ENCODE data around the gene MSL2.
"Not testable (repeated sequence)": the region's sequence is repeated elsewhere in the genome, so short reads cannot be mapped to it uniquely, and the experiment has no call there.

Gene MSL2, protein sequence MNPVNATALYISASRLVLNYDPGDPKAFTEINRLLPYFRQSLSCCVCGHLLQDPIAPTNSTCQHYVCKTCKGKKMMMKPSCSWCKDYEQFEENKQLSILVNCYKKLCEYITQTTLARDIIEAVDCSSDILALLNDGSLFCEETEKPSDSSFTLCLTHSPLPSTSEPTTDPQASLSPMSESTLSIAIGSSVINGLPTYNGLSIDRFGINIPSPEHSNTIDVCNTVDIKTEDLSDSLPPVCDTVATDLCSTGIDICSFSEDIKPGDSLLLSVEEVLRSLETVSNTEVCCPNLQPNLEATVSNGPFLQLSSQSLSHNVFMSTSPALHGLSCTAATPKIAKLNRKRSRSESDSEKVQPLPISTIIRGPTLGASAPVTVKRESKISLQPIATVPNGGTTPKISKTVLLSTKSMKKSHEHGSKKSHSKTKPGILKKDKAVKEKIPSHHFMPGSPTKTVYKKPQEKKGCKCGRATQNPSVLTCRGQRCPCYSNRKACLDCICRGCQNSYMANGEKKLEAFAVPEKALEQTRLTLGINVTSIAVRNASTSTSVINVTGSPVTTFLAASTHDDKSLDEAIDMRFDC

DNA sequence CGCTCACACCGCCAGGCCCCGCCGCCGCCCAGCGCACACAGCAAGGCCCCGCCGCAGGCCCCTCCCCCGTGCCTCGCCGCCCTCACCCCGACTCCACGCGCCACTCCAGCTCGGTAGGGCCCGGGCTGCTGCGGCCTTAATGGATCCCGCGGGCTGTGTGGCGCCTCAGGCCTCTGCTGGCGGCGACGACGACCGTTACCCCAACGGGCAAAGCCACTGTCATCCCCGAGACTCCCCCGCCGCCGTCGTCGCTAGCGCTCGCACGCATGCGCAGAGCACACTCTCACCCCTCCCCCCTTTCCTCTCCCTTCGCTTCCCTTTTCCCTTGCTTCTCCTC lies at the start of gene MSL2:
Gene MSL2, minus strand, starts transcription at position 272 of the 337 bp plus-strand sequence. CDS start 1,222 bp downstream, outside the sequence.
- no peak for DNase-seq (ENCODE audit: low spot score)

DNA sequence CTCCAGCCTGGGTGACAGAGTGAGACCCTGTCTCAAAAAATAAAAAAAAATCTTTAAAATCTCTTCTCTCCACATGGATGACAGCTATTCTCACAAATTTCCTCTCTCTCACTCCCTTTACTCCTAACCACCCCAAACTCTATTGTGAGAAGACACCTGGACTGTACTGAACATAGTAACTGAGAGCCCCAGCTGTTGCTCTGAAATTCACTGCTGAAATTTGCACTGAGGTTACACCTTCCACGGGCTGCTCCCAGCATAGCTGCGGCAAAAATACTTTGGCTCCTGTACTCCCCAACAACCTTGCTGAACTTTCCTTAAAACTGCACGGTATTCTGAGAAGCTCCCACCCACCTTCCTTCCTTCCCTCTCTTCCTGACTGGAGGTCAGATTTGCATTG lies 49.6 kb upstream of the MSL2 start:
- no peak for DNase-seq (ENCODE audit: low spot score)

DNA sequence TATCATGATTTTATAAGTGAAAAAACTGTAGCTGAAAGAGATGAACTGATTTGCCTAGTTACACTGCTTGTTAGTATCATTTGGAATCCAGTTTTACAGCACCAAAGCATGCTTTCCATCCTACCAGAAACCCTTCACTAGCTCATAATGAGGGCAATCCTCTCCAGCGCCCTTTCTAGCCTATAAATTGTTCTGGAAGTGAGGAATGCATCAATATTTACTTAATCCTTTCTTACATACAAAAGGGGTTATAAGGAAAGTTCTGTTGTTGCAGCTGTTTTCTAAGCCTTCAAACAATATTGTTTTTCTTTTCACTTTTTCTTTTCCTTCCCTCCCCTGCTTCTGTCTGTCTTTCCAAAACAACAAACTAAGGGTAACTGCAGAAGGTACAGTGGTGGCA lies 43.0 kb upstream of the MSL2 start:
- DNase-seq (ENCODE audit: low spot score): no peak

DNA sequence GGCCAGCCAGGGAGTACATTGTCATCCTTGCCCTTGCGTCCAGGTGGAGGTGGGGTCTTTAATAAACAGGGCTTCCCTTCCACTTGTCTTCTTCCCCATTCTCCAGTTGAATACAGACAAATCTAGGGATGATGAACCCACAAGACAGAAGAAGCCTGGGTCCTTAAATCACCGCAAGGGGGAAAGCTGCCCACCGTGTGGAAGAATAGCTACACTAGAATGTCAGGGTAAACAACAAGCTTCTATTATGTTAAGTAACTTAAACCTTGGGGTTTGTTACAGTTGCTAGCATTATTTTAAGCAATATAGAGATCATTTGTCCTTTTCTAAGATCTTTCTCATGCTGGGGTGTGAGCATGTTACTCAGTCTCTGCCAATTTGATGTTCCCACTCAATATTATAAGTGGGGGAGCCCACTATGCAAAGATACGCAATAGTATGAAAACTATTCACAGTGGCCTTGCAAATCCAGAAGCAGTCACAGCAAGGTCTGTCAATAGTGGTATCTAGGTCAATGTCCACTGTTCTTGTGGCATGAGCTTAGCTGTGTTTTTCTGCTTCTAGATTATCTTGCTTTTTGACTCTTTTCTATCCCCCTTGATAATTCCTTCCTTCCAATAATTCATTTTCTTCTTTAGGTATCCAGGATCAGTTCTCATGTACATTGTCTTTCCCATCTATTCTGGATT lies 42.0 kb upstream of the MSL2 start:
- no peak for DNase-seq (ENCODE audit: low spot score)

DNA sequence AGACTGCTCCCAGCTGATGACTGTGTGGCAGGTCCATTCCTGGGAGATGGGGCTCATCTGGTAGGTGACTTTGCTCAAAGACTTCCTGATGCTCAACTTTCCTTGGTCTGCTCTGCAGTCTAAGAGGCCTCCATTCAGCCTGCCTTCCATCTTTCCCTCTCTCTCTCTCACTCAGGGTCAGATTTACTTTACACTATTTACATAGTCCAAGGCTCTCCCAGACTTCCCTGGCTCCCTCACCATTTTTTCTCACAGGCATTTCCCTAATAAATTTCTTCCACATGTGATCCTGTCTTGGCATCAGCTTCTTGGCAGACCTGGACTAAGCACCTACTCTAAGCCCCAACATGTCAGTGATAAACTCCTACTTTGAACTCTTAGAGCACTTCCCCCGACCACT lies 41.0 kb upstream of the MSL2 start:
- no peak for DNase-seq (ENCODE audit: low spot score)

DNA sequence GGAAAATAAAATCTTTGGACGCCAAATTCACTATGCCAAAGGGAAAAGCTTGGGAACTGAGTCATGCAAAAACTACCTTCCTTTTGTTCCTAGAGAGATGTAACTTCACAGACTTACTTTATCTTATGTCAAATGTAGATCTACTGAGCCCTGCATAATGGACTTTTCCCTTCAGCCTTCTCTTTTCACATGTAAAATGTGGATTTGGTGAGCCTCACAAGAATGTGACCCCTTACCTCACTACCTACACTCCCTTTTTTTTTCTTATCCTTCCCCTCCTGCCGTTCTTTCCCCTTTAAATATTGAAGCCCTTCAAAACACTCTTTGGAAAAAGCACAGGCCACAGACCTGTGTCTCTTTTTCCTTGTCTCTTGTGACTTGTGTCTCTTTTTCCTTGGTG lies 40.0 kb upstream of the MSL2 start:
- DNase-seq (ENCODE audit: low spot score): no peak

DNA sequence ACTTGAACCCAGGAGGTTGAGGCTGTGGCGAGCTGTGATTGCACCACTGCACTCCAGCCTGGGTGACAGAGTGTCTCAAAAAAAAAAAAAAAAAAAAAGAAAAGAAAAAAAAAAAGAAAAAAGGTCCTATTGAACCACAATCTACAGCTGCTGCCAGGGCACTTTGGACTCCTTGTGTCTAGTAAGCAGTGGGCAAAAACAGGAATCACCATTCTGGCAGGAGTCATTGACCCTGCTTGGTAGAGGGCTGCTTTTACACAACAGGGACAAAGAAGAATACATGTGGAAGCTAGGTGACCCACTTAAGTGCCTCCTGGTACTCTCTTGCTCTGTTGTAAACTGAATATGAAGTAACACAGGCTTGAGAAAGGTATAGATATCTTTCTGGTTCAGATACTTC lies 39.4 kb upstream of the MSL2 start:
- DNase-seq (ENCODE audit: low spot score): no peak

DNA sequence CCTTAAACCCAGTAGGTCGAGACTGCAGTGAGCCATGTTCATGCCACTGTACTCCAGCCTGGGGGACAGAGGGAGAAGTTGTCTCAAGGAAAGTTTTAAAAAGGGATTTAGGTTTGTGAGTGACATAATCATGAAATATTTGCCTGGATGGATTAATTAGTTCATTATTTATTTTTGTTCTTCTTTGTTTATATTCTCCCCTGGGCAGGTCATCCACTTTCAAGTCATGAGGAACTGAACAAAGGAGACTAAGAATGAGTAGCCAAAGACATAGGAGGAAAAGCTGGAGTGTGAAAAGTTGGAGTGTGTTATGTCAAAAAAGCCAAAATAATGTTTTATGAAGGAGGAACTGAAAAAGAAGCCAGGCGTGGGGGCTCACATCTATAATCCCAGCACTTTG lies 36.3 kb upstream of the MSL2 start:
- no peak for DNase-seq (ENCODE audit: low spot score)

DNA sequence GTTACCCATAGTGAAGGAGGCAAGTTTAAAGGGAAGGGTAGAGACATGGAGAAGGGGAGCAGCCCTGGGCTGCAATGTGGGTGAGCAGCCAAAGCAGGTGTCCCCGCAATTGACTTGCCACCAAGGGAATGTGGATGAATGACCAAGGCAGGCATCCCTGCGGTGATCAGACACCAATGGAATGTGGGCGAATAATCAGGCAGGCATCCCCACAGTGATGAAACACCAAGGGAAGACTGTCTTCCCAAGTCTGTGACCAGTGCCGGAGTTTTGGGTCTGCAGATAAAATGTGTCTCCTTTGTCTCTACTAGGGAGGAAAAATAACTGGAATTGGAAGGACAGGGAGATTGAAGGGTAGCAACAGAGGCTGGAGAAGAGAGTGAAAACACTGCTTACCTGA lies 26.6 kb upstream of the MSL2 start:
- DNase-seq (ENCODE audit: low spot score): not testable (repeated sequence)

DNA sequence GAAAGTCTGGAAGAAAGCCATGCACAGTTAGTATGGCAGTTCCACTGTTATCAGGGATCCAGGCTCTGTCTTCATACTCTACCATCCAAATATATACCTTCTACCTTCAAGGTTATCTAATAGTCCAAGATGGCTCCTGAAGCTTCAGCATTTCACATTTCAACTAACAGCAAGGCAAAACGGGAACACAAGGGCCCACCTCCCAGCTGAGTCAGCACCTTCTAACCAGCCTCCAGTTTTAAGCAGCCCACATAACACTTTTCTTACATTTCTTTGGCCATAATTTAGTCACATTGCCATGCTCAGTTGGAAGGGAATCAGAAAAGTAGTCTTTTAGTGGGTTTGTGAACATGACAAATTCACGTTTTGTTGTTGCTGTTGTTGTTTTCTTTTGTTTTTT lies 15.4 kb upstream of the MSL2 start:
- DNase-seq (ENCODE audit: low spot score): no peak

DNA sequence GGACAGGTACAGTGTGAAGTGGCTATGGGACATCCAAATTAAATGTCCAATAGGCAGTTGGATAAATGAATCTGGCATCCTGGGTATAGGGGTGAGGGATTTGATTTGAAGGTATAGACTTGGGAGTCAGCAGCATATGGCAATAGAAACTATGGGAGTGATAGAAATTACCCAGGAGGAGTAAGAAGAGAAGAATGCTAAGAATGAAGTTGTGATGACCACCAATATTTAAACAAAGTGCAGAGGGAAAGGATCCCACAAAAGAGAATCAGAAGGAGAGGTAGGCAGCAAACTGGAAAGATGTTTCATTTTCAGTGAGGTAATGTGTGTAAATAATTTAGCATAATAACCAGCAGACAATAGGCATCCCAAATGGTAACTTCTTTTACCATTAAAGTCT lies 13.8 kb upstream of the MSL2 start:
- no peak for DNase-seq (ENCODE audit: low spot score)

DNA sequence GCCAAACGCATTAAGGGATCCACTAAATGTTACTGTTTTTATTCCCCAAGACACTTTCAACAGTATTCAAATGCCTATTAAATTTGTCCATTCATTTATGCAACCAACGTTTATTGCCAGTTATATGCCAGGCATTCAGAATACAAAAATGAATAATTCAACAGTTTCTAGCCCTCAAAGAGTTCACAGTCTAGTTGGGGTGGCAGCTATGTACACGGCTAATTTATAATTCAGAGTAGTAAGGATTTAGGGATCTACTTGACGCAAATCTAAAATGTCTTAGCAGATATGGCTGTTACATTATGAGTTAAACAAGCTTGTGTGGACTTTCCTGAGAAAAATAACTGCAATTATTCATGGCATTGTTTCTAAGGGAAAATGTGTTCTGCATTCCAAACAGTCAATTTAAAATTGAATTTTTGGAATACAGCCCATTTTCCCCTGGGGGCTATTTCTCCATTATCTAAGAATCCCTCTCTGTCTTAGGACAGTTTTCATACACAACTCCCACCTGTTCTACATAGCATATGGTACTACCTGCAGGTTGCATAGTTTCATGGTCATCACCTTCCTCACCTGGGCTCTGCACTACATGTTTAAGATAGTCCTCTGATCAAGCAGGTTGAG lies 11.5 kb upstream of the MSL2 start:
- DNase-seq (ENCODE audit: low spot score): no peak

DNA sequence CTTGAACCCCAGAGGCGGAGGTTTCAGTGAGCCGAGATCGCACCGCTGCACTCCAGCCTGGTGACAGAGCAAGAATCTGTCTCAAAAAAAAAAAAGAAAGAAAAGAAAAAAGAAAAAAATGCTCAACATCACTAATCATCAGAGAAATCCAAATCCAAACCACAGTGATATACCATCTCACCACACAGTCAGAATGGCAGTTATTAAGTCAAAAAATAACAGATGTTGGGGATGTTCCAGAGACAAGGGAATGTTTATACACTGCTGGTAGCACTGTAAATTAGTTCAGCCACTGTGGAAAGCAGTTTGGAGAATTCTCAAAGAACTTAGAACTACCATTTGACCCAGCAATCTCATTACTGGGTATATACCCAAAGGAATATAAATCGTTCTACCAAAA lies 3.1 kb upstream of the MSL2 start:
- DNase-seq (ENCODE audit: low spot score): not testable (repeated sequence)

DNA sequence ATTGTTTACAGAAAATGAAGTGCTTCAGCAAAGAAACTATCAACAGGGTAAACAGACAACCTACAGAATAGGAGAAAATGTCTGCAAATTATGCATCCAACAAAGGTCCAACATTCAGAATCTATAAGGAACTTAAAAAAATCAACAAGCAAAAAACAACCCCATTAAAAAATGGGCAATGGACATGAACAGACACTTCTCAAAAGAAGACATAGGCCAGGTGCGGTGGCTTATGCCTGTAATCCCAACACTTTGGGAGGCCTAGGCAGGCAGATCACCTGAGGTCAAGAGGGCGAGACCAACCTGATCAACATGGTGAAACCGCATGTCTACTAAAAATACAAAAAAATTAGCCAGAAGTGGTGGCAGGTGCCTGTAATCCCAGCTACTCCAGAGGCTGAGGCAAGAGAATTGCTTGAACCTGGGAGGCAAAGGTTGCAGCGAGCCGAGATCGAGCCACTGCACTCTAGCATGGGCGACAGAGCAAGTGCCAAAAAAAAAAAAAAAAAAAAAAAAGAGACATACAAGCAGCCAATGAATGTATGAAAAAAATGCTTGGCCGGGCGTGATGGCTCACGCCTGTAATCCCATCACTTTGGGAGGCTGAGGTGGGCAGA lies 2.4 kb upstream of the MSL2 start:
- DNase-seq (ENCODE audit: low spot score): not testable (repeated sequence)

DNA sequence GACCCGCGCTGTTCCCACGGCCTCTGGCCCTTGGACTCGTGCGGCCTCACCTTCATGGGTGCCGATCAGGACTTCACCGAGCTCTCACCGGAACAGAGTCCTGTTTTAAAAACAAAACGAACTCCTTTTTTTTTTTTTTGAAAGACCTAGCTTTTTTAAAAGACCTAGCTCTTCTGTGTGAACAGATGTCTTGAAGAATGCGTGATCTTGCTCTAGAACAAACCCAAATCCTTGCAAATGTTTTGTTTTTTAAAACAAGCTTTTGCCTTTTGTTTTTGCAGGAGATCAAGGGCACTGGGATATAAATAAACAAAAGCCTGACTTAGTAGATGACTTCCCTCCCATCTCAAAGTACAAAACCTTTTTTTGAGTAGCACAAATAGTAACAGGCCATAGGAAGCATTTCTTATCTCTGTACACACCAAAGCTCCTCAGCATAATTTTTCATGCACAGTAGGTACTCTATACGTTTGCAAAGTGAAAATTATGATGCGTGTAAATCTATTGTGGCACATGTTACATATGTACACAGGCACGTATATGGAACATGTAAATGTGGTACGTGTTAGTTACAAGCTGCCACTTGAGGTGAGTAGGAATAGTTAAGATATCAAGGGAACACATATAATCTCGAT lies 1.1 kb upstream of the MSL2 start:
- DNase-seq (ENCODE audit: low spot score): no peak

DNA sequence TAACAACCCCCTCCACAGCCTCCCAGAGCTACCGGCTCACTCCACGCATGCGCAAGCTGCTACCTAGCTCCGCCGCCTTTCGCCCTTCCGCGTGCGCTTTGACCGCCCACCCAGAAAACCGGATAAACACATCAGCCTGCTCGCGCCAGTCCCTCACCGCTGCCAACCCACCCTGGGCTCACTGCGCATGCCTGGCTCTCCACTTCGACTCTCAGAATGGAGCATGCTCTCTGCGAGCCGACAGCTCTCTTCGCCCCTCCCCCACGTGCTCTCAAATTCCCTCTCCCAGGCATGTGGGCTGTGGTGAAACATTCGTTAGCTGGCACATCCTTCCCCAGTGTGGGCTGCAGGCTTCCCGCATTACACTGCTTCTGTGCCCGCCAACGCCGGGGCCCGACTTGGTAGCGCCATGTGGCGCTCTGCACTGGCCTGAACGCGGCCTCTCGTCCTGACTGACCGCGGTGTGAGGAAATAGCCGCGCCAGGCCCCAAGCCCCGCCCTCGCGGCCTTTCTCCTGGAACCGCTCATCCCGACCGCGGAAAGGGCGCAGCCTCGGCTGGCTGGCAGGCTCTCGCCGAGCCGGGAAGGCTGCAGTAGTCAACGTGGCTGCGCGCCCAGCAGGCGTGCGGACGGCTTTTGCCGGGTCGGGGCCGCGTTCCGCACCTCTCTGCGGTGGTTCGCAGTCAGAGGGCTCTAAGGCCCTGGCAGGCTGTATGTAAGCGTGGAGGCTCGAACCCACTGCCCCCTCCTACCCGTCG lies 445 bp upstream of the MSL2 start:
- DNase-seq (ENCODE audit: low spot score): peak; percentile 99

DNA sequence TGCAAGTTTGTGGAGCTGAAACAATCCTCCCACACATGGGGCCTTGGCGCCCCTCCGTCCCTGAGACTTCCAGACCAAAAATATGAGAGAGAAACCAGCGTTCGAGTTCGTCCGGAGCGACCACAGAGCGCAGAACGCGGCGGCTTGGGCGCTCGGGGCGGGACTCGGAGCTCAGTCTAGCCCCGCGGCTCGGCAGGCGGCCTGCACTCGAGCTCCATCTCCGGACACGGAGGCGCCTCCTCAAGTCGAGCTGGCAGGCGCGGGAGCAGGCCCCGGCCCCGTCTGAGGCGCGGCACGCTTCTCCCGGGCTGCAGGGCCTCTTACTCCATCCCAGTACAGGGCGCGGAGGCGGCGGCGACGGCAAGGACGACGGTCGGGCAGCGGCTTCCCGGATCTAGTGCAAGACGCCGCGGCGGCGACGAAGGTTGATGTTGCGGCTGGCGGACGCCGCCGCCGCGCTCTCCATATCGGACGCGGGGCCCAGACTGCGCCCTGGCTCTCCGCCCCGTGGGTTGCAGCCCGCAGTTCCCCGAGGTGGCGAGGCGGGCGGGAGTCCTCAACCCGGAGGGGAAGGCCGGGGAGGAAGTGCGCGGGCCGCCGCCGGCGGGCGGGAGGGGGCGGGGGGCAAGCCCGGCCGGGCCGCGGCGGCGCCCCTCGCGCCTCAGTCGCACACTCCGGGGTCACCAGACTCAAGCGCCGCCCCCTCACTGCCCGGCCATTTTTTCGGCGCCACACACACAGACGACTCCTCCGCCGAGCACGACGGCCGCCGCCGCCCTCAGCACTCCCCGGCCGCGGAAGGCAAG lies 674 bp downstream of the MSL2 start:
- peak; percentile 66 for DNase-seq (ENCODE audit: low spot score)

DNA sequence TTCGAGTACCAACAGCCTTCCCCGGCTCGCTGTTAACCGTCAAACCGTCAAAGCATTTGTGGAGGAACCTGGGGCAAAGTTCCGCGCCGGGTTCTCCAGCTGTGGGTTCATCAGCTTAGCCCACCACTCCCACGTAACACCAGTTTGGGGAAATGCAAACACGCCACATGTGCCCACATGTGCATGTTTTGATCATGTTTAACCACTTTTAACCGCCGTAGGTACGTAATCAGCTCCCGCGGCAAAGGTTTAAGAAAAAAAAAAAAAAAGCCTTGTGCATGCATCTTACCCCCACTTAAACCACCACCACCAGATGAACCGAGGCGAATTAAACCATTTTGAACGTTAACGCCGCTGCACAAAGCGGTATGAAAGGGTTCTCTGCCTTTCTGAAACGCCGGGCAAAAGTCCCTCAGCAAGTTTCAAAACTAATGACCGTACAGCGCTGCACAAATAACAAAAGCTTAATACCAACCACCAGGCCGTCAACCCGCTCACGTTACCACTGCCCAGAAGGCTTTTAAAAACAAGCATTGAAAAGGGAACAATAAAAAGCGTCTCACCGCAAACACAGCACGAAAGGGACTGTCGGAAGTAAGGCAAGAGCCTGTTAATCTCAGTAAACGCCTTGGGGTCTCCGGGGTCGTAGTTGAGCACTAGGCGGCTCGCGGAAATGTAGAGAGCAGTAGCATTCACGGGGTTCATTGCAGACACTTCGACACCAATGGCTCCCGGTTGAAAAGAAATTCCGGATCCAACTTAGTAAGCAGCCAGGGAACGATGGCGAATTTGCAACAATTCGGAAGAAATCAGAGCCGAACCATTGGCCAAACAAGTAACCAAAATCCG lies 1.5 kb downstream of the MSL2 start:
- DNase-seq (ENCODE audit: low spot score): no peak

DNA sequence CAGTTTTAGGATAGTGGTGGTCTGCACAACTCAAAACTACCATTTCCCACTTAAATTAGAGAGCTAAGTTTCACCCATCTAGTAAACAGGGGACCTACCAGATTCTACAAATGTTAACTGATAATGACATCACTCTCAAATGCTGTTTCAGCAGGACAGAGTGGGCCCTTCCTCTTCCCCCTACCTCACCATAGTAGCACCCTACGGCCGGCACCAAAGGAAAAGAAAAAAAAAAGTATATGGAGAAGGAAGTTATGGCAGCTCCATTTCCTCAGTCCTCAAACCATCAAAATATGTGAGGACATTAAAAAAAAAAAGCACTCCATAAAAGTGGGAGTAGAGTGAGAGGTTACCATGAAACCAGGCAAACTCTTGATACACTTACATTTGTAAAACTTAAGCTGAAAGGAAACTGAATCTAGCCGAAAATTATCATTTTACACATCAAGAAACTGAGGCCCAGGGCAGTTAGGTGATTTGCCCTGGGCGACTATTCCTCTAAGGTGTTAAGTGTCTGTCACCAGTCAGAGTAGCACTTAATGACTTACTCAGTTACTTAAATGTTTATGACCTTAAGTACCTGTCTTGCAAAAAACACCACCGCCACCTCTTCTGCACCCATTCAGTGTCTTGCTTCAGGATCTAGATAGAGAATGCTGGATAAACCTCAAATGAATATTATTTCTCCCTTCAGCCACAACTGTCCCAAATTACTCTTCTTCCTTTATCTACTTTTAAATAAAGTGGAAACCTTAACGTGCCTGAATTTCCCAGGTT lies 2.7 kb downstream of the MSL2 start:
- no peak for DNase-seq (ENCODE audit: low spot score)
